Vagina (tissue), 2 donors: Measurements from ENCODE around the gene CUZD1. TPM values are rescaled to one million over a fixed set of nuclear protein-coding genes. Genes with fewer than 3 reads are reported as not detected.

ENCODE experiments used
- DNase-seq, 2 donors: peaks; one replicate each; pipeline ENCODE4 v3.0.0-alpha.2; 2017; ENCODE audit errors: extremely low spot score in 2 of 2
- H3K27ac ChIP-seq: fragments of 200-600 bp; sonication (generic); one replicate; pipeline ENCODE4 v1.5.1; 2019
- H3K27me3 ChIP-seq: fragments of 200-600 bp; sonication (generic); one replicate; pipeline ENCODE4 v1.5.1; 2019
- H3K36me3 ChIP-seq, 2 donors: fragments of 200-600 bp; sonication (generic); one replicate each; pipeline ENCODE4 v1.5.1; 2017 to 2019
- H3K4me1 ChIP-seq: fragments of 200-600 bp; sonication (generic); one replicate; pipeline ENCODE4 v1.5.1; 2019
- H3K4me3 ChIP-seq, 2 donors: fragments of 200-600 bp; sonication (generic); 1 replicate in 1 of 2; 2 replicates in 1 of 2; pipeline ENCODE4 v1.5.1; 2016 to 2019
- H3K9me3 ChIP-seq: fragments of 200-600 bp; sonication (generic); one replicate; pipeline ENCODE4 v1.5.1; 2019
- CTCF ChIP-seq, 3 experiments: fragments of 450-650 bp in 2 of 3; fragments of 200-600 bp in 1 of 3; sonication (generic) in 1 of 3; IDR thresholded peaks; one replicate each; pipeline ENCODE4 v1.5.1; 2017 to 2019; ENCODE audit warnings: antibody characterized with exemption in 3 of 3, mild to moderate bottlenecking in 2 of 3, moderate library complexity in 2 of 3
- POLR2A ChIP-seq, 2 donors: fragments of 450-650 bp; IDR thresholded peaks; one replicate each; pipeline ENCODE4 v1.6.1; 2017; ENCODE audit warnings: antibody characterized with exemption in 2 of 2, mild to moderate bottlenecking in 2 of 2, moderate library complexity in 2 of 2
- POLR2AphosphoS5 ChIP-seq, 2 donors: sonication (generic); formaldehyde crosslinking; IDR thresholded peaks; one replicate each; pipeline ENCODE4 v1.9.0; 2017; ENCODE audit warnings: antibody characterized with exemption in 2 of 2, mild to moderate bottlenecking in 2 of 2, low read depth in 1 of 2; ENCODE audit not compliant: insufficient read depth in 1 of 2
- intact Hi-C: fragments of 100-400 bp; cut with DNase I; formaldehyde crosslinking; loops from one replicate; pipeline ENCODE4 v1.15.1; 2023
- total RNA-seq: library from RNA; depleted of rRNA; stranded (reverse); fragments of >200 nt; gene quantifications from one replicate; pipeline ENCODE4 v1.2.3, GENCODE V29; 2016

The CUZD1 gene
- total RNA-seq, 1 donor from 2014 or later: not detected

GRCh38 chr10:122822973-122823690 is 22.5 kb downstream of the CUZD1 start:
- no peak for DNase-seq
- no peak for TF ChIP-seq CTCF (IDR thresholded peaks at IDR 0.05)
- TF ChIP-seq POLR2A (IDR thresholded peaks at IDR 0.05): no peak
- TF ChIP-seq POLR2AphosphoS5 (IDR thresholded peaks at IDR 0.05; ENCODE audit: insufficient read depth in 1 of 2, low read depth in 1 of 2): no peak
- H3K4me1 ChIP-seq: no peaks in the 10 kb centered on the region

GRCh38 chr10:122821808-122822207 is 23.8 kb downstream of the CUZD1 start:
- Histone ChIP-seq H3K4me1 (no peaks in the 10 kb centered on the region), H3K27me3 (no peaks in the 10 kb centered on the region), H3K27ac (no peak overlapping the region), H3K9me3 (no peaks in the 10 kb centered on the region), H3K4me3 (no peak overlapping the region), H3K36me3 (no peaks in the 10 kb centered on the region)
- no peak for DNase-seq
- intact Hi-C loops: no loop called here
- TF ChIP-seq POLR2AphosphoS5 (IDR thresholded peaks at IDR 0.05; ENCODE audit: insufficient read depth in 1 of 2, low read depth in 1 of 2): no peak

More at GRCh38 chr10:122822973-122823690, 22.5 kb downstream of the CUZD1 start:
- Histone ChIP-seq H3K36me3 (no peaks in the 10 kb centered on the region), H3K27me3 (no peaks in the 10 kb centered on the region), H3K9me3 (no peaks in the 10 kb centered on the region), H3K27ac (no peak overlapping the region), H3K4me3 (no peak overlapping the region)
- intact Hi-C loops: no loop called here

GRCh38 chr10:122815458-122815857 is 30.2 kb downstream of the CUZD1 start:
- intact Hi-C loops: no loop called here
- Histone ChIP-seq H3K4me1 (no peaks in the 10 kb centered on the region), H3K36me3 (no peaks in the 10 kb centered on the region), H3K27ac (no peak overlapping the region), H3K9me3 (no peaks in the 10 kb centered on the region), H3K4me3 (no peak overlapping the region), H3K27me3 (no peaks in the 10 kb centered on the region)
- no peak for DNase-seq
- TF ChIP-seq POLR2AphosphoS5 (IDR thresholded peaks at IDR 0.05; ENCODE audit: insufficient read depth in 1 of 2, low read depth in 1 of 2) (no peak), CTCF (IDR thresholded peaks at IDR 0.05) (no peak), POLR2A (IDR thresholded peaks at IDR 0.05) (no peak)

- no peak for DNase-seq
- no peaks in the 10 kb centered on the region for H3K4me1 ChIP-seq
- no peaks in the 10 kb centered on the region for H3K36me3 ChIP-seq
- H3K27me3 ChIP-seq: no peaks in the 10 kb centered on the region
- intact Hi-C loops: no loop called here
- H3K9me3 ChIP-seq: no peaks in the 10 kb centered on the region
- no peak overlapping the region for H3K4me3 ChIP-seq
- no peak for TF ChIP-seq CTCF (IDR thresholded peaks at IDR 0.05)
- TF ChIP-seq POLR2A (IDR thresholded peaks at IDR 0.05): no peak
- no peak for TF ChIP-seq POLR2AphosphoS5 (IDR thresholded peaks at IDR 0.05; ENCODE audit: insufficient read depth in 1 of 2, low read depth in 1 of 2)
- no peak overlapping the region for H3K27ac ChIP-seq
Measured at GRCh38 chr10:122814493-122814892, 31.2 kb downstream of the CUZD1 start.

- intact Hi-C loops: no loop called here
- DNase-seq: no peak
- TF ChIP-seq POLR2AphosphoS5 (IDR thresholded peaks at IDR 0.05; ENCODE audit: insufficient read depth in 1 of 2, low read depth in 1 of 2) (no peak), CTCF (IDR thresholded peaks at IDR 0.05) (no peak), POLR2A (IDR thresholded peaks at IDR 0.05) (no peak)
Measured at GRCh38 chr10:122812751-122813150, 32.9 kb downstream of the CUZD1 start.

More at GRCh38 chr10:122812751-122813150, 32.9 kb downstream of the CUZD1 start:
- H3K27ac ChIP-seq: no peak overlapping the region
- no peaks in the 10 kb centered on the region for H3K9me3 ChIP-seq
- no peaks in the 10 kb centered on the region for H3K4me1 ChIP-seq
- no peak overlapping the region for H3K4me3 ChIP-seq
- H3K27me3 ChIP-seq: no peaks in the 10 kb centered on the region
- H3K36me3 ChIP-seq: no peaks in the 10 kb centered on the region
